Measurements from ENCODE around the gene ARPP19.
"Not testable (repeated sequence)": the region's sequence is repeated elsewhere in the genome, so short reads cannot be mapped to it uniquely, and the experiment has no call there.

ARPP19 gene

DNA sequence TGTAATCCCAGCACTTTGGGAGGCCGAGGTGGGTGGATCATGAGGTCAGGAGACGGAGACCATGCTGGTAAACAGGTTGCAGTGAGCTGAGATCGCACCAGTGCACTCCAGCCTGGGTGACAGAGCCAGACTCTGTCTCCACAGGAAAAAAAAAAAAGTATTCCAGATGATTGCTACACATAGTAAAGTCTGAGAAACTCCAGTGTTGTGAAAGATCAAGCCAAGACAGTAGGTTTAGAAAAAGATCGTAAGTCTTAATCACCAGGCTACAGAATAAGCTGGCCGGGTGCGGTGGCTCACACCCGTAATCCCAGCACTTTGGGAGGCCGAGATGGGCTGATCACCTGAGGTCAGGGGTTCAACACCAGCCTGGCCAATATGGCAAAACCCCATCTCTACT is 56.0 kb downstream of the ARPP19 start:
- not testable (repeated sequence) for DNase-seq (ENCODE audit: low spot score)

DNA sequence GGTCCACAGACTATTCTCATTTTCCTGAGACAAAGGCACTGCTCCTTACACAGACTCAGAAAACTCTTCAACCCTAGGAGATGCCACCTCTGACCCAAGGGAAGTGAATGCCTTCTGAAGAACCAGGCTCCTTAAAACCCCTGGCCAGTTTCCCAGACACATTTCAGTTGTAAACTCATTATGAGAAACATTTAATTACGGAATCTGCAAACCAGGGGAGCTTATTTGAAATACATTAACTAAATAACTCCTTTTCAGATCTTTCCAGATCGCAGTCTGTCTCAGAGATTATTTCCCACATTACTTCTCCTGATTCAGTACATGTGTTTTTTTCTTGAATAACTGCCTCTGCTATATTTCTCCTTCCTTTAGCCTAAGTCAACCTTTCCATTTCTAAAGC is 57.7 kb downstream of the ARPP19 start:
- no peak for DNase-seq (ENCODE audit: low spot score)

DNA sequence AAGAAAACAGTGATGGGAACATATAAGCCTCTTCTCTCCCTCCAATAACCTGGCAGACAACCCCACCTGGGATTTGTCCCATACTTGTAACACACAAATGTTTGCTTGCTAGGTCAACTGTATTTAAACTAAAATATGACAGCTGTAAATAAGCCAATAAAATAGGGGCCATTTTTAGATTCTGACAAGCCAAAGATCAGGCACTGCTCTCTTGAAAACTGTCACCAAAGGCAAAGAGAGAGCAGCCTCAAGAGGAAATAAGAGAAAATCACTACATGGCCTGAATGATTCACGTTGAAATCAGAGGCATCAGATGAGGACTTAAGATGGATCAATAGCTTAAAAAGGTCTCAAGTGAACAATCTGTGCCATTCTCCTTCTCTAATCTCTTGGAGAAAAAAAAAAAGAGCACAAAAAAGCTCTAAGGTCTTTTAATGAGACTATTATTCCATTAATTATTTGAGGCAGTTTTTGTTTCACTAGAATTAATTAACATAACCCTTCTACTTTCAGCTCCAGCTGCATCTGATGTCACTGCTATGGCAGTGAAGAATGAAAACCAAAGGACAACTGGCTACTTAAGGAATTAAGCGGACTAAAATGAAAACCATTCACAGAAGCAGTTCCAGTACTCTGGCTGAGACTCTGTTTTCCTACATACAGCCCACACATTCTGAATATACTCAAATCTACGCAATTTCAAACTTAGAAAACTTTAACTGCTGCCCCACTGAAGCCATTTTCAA is 59.2 kb downstream of the ARPP19 start:
- no peak for DNase-seq (ENCODE audit: low spot score)

DNA sequence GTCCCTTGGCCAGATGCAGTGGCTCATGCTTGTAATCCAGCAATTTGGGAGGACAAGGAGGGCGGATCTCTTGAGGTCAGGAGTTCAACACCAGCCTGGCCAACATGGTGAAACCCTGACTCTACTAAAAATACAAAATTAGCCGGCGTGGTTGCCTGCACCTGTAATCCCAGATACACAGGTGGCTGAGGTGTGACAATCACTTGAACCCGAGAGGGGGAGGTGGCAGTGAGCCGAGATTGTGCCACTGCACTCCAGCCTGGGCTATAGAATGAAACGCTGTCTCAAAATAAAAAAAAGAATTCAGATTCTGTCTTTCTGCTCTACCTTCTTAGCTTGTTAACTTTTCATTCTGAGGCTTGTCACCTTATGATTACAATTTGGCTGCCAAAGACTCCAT is 62.3 kb downstream of the ARPP19 start:
- no peak for DNase-seq (ENCODE audit: low spot score)

DNA sequence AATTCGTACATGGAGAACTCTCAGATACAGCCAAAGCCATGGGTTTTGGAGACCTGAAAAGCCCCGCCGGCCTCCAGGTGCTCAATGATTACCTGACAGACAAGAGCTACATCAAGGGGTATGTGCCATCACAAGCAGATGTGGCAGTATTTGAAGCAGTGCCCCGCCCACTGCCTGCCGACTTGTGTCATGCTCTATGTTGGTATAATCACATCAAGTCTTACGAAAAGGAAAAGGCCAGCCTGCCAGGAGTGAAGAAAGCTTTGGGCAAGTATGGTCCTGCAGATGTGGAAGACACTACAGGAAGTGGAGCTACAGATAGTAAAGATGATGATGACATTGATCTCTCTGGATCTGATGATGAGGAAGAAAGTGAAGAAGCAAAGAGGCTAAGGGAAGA is 63.7 kb downstream of the ARPP19 start:
- DNase-seq (ENCODE audit: low spot score): no peak

DNA sequence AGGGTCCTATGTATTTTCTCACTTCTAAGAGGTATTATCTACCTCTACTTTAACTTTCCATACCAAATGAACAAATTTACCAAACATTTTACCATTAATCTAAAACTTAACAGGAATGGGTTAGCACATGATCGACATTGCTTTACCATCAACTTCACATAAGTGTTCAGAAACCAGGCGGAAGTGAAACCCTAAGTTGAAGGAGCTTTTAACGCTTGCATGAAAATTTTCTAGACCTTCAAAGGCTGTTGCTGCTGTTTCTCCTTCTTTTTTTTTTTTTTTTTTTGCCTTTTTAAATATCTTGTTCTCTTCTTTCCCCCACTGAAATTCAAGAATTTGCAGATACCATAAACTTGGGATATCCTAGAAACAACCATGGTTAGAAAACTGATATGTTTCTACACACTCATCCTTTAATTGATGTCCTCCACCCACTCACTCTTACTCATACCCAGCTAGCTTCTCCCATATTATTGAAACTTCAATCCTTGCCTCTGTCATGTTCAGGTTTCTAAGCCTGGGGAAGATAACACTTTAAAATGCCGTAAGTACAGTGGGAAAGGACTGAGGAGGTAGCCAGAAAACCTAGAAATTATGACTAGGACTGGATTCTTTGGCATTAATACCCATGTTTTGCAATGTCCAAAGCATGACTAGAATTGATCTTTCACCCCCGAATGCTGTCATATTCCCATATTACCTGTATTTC is 64.9 kb downstream of the ARPP19 start:
- DNase-seq (ENCODE audit: low spot score): peak; percentile 26

DNA sequence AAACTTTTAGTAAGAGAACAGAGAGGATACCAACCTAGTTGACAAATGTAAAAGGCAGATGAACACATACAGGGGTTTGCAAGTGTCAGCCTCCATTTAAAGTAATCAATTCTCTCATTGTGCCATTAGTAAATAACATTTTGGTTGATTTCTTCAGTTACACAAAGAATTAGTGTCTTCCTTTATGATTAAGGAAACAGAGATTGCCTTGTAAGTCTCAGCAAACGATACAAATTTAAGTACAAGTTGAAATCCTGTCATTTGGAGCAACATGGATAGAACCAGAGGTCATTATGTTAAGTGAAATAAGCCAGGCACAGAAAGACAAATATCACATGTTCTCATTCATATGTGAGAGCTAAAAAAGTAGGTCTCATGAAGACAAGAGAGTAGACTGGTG is 66.2 kb downstream of the ARPP19 start:
- DNase-seq (ENCODE audit: low spot score): no peak

DNA sequence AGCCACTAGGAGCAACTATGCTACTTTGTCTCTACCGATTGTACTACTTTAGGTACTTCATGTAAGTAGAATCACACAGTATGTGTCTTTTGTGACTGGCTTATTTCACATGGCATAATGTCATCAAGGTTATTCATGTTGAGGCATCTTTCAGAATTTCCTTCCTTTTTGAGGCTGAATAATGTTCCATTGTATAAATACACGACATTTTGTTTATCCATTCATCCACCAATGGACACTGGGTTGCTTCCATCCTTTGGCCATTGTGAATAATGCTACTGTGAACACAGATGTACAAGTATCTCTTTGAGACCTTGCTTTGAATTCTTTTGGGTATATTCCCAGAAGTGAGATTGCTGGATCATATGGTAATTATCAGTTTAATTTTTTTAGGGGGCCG is 69.3 kb downstream of the ARPP19 start:
- DNase-seq (ENCODE audit: low spot score): no peak

DNA sequence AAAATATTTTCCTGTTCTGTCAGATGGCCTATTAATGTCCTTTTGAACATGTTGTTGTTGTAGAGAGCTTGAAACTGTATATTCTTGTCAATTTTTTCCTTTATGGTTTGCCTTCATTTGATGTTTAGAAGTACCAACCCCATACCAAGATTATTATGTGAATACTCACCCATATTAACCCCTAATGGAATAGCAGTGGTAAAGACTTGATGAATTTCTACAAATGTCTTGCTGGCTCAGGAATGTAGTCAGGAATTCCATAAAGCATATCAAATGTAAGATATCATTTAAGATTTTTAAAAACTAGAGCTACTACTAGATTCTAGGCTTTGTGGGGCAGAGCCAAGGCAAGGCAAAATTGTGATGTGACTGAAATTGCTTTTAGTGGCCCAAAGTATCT is 70.1 kb downstream of the ARPP19 start:
- DNase-seq (ENCODE audit: low spot score): no peak
